H9 (cell line): Measurements from ENCODE around the gene BEGAIN. TPM values are rescaled to one million over a fixed set of nuclear protein-coding genes. Genes with fewer than 3 reads are reported as not detected.

ENCODE experiments used
- DNase-seq: peaks from one replicate; pipeline ENCODE4 v3.0.0-alpha.2; 2017
- H2AFZ ChIP-seq: one replicate; pipeline ENCODE4 v1.6.1; 2013; ENCODE audit warnings: mild to moderate bottlenecking, low read length, control low read depth, moderate library complexity
- H2AK5ac ChIP-seq: 2 replicates; pipeline ENCODE4 v1.6.1; 2013; ENCODE audit warnings: low read length, control low read depth, mixed read lengths; ENCODE audit not compliant: insufficient read length
- H2BK120ac ChIP-seq: one replicate; pipeline ENCODE4 v1.6.1; 2013; ENCODE audit warnings: low read depth, mild to moderate bottlenecking, low read length, control low read depth, inconsistent platforms; ENCODE audit not compliant: poor library complexity, severe bottlenecking
- H2BK12ac ChIP-seq: 2 replicates; pipeline ENCODE4 v1.6.1; 2013; ENCODE audit warnings: low read length, control low read depth, mixed read lengths, low read depth; ENCODE audit not compliant: insufficient read length
- H2BK15ac ChIP-seq: 2 replicates; pipeline ENCODE4 v1.6.1; 2013; ENCODE audit warnings: low read depth, low read length, control low read depth
- H2BK20ac ChIP-seq: one replicate; pipeline ENCODE4 v1.6.1; 2013; ENCODE audit warnings: low read depth, mild to moderate bottlenecking, low read length, control low read depth, inconsistent platforms; ENCODE audit not compliant: poor library complexity, severe bottlenecking
- H2BK5ac ChIP-seq: 2 replicates; pipeline ENCODE4 v1.6.1; 2013; ENCODE audit warnings: low read length, control low read depth, mixed read lengths; ENCODE audit not compliant: insufficient read length
- H3K14ac ChIP-seq: 2 replicates; pipeline ENCODE4 v1.6.1; 2013; ENCODE audit warnings: low read length, control low read depth; ENCODE audit not compliant: insufficient read depth
- H3K18ac ChIP-seq: 2 replicates; pipeline ENCODE4 v1.6.1; 2013; ENCODE audit warnings: low read depth, mild to moderate bottlenecking, mixed read lengths, low read length, control low read depth; ENCODE audit not compliant: insufficient read length
- H3K23ac ChIP-seq: 2 replicates; pipeline ENCODE4 v1.6.1; 2013; ENCODE audit warnings: low read length, control low read depth, mixed read lengths, low read depth; ENCODE audit not compliant: insufficient read length
- H3K23me2 ChIP-seq: 2 replicates; pipeline ENCODE4 v1.6.1; 2013; ENCODE audit warnings: low read depth, mild to moderate bottlenecking, mixed read lengths, low read length, control low read depth; ENCODE audit not compliant: insufficient read length, poor library complexity, severe bottlenecking
- H3K27ac ChIP-seq: 2 replicates; pipeline ENCODE4 v1.5.1; 2013; ENCODE audit warnings: low read length, control low read depth, mixed read lengths, low read depth; ENCODE audit not compliant: insufficient read length
- H3K27me3 ChIP-seq: 2 replicates; pipeline ENCODE4 v1.6.1; 2013; ENCODE audit warnings: low read length, control low read depth, inconsistent platforms; ENCODE audit not compliant: insufficient read depth
- H3K4ac ChIP-seq: 2 replicates; pipeline ENCODE4 v1.6.1; 2013; ENCODE audit warnings: low read depth, mild to moderate bottlenecking, control low read depth, inconsistent platforms, low read length, moderate library complexity
- H3K4me1 ChIP-seq: 2 replicates; pipeline ENCODE4 v1.6.1; 2013; ENCODE audit warnings: low read length, control low read depth, inconsistent platforms; ENCODE audit not compliant: insufficient read depth
- H3K4me2 ChIP-seq: 2 replicates; pipeline ENCODE4 v1.6.1; 2013; ENCODE audit warnings: low read length, control low read depth, mixed read lengths; ENCODE audit not compliant: insufficient read length, insufficient read depth
- H3K56ac ChIP-seq: 2 replicates; pipeline ENCODE4 v1.6.1; 2013; ENCODE audit warnings: low read depth, mild to moderate bottlenecking, mixed read lengths, low read length, control low read depth; ENCODE audit not compliant: insufficient read length
- H3K79me1 ChIP-seq: 2 replicates; pipeline ENCODE4 v1.6.1; 2013; ENCODE audit warnings: low read depth, mild to moderate bottlenecking, moderate library complexity, low read length, control low read depth, inconsistent platforms; ENCODE audit not compliant: insufficient read depth, poor library complexity, severe bottlenecking
- H3K79me2 ChIP-seq: 2 replicates; pipeline ENCODE4 v1.6.1; 2013; ENCODE audit warnings: low read length, control low read depth, inconsistent platforms; ENCODE audit not compliant: insufficient read depth
- H3K9ac ChIP-seq: 2 replicates; pipeline ENCODE4 v1.6.1; 2013; ENCODE audit warnings: low read length, control low read depth, mixed read lengths; ENCODE audit not compliant: insufficient read length; ENCODE audit errors: extremely low read depth
- H3K9me3 ChIP-seq: one replicate; pipeline ENCODE4 v1.6.1; 2013; ENCODE audit warnings: low read depth, low read length, inconsistent platforms; ENCODE audit not compliant: control insufficient read depth
- H3T11ph ChIP-seq: one replicate; pipeline ENCODE4 v1.6.1; 2013; ENCODE audit warnings: mild to moderate bottlenecking, low read length, control low read depth, inconsistent platforms
- H4K20me1 ChIP-seq: one replicate; pipeline ENCODE4 v1.6.1; 2013; ENCODE audit not compliant: control insufficient read depth, insufficient read length, insufficient read depth
- H4K5ac ChIP-seq: 2 replicates; pipeline ENCODE4 v1.6.1; 2013; ENCODE audit warnings: low read depth, mild to moderate bottlenecking, mixed read lengths, low read length, control low read depth; ENCODE audit not compliant: insufficient read length
- H4K8ac ChIP-seq: replicated peaks from 2 replicates; pipeline ENCODE4 v1.6.1; 2013; ENCODE audit warnings: low read length, control low read depth, mixed read lengths, low read depth; ENCODE audit not compliant: insufficient read length
- H4K91ac ChIP-seq: 2 replicates; pipeline ENCODE4 v1.6.1; 2013; ENCODE audit warnings: low read depth, mild to moderate bottlenecking, moderate library complexity, mixed read lengths, low read length, control low read depth; ENCODE audit not compliant: insufficient read length
- H3K27ac Mint-ChIP-seq, 3 experiments: 2 replicates in 2 of 3; 3 replicates in 1 of 3; pipeline ENCODE4 v1.8.0; 2020 to 2021; ENCODE audit warnings: mixed read lengths in 3 of 3, mild to moderate bottlenecking in 1 of 3, moderate library complexity in 1 of 3
- H3K27me3 Mint-ChIP-seq: 2 replicates; pipeline ENCODE4 v1.8.0; 2021; ENCODE audit warnings: low read depth, mild to moderate bottlenecking, moderate library complexity, mixed read lengths
- H3K36me3 Mint-ChIP-seq, 3 experiments: 2 replicates in 2 of 3; 3 replicates in 1 of 3; pipeline ENCODE4 v1.8.0; 2020 to 2021; ENCODE audit warnings: low read depth in 3 of 3, mixed read lengths in 3 of 3; ENCODE audit not compliant: insufficient read depth in 1 of 3
- H3K4me1 Mint-ChIP-seq, 2 experiments: 2 replicates each; pipeline ENCODE4 v1.8.0; 2020; ENCODE audit warnings: mixed read lengths in 2 of 2
- H3K4me3 Mint-ChIP-seq, 2 experiments: 2 replicates in 1 of 2; 3 replicates in 1 of 2; pipeline ENCODE4 v1.8.0; 2020 to 2021; ENCODE audit warnings: mild to moderate bottlenecking in 2 of 2, mixed read lengths in 2 of 2, moderate library complexity in 1 of 2
- H3K9me3 Mint-ChIP-seq, 2 experiments: 2 replicates in 1 of 2; 3 replicates in 1 of 2; pipeline ENCODE4 v1.8.0; 2020; ENCODE audit warnings: mild to moderate bottlenecking in 2 of 2, mixed read lengths in 2 of 2, moderate library complexity in 1 of 2
- CTCF ChIP-seq: fragments of 200-600 bp; sonication (generic); conservative IDR thresholded peaks from 3 replicates; pipeline ENCODE4 v1.8.0; 2021; ENCODE audit warnings: antibody characterized with exemption, mild to moderate bottlenecking
- WGBS: extraction: QIAGEN DNeasy Blood & Tissue Kit; methylation state at CpG from one replicate; pipeline ENCODE4 v1.1.7; 2013; ENCODE audit warnings: missing lambda C conversion rate, low lambda C conversion rate, mixed read lengths; ENCODE audit not compliant: insufficient read length; ENCODE audit errors: extremely low coverage; 5-methylcytosine and 5-hydroxymethylcytosine counted together
- total RNA-seq: library from RNA; stranded (reverse); gene quantifications from 2 replicates; pipeline ENCODE4 v1.2.1, GENCODE V29; 2021

BEGAIN gene
- total RNA-seq, 1 experiment from 2014 or later: 2.6 TPM

- no peaks in the 10 kb centered on the region for H3K27me3 ChIP-seq
- no peak overlapping the region for H3K4ac ChIP-seq
- H3K18ac ChIP-seq: no peak overlapping the region
- no peaks in the 10 kb centered on the region for H3K79me1 ChIP-seq
- H3T11ph ChIP-seq: no peak overlapping the region
- peaks cover 6% of the 10 kb centered on the region for H3K27me3 Mint-ChIP-seq
- DNase-seq: peak; percentile 19
- H4K91ac ChIP-seq: no peak overlapping the region
- H3K23me2 ChIP-seq: no peaks in the 10 kb centered on the region
- H4K20me1 ChIP-seq: no peaks in the 10 kb centered on the region
- TF ChIP-seq CTCF: no peak
- H2BK5ac ChIP-seq: no peak overlapping the region
- no peak overlapping the region for H3K23ac ChIP-seq
- no peaks in the 10 kb centered on the region; a peak in 1 of 7 replicates for H3K36me3 Mint-ChIP-seq
- no peak overlapping the region for H3K27ac Mint-ChIP-seq
- H3K4me1 ChIP-seq: no peaks in the 10 kb centered on the region
- no peaks in the 10 kb centered on the region for H3K9me3 Mint-ChIP-seq
- H2BK120ac ChIP-seq: no peak overlapping the region
- H3K56ac ChIP-seq: no peak overlapping the region
- H4K5ac ChIP-seq: no peak overlapping the region
- no peak overlapping the region for H2AK5ac ChIP-seq
- H3K9me3 ChIP-seq: no peaks in the 10 kb centered on the region
- H3K27ac ChIP-seq: no peak overlapping the region
- no peak overlapping the region for H3K4me2 ChIP-seq
- peaks cover 6 to 8% of the 10 kb centered on the region in 2 experiments; a peak in 3 of 4 replicates for H3K4me1 Mint-ChIP-seq
- H3K79me2 ChIP-seq: no peaks in the 10 kb centered on the region
- no peak overlapping the region for H2AFZ ChIP-seq
- no peak overlapping the region for H3K4me3 Mint-ChIP-seq
- no peak overlapping the region for H2BK20ac ChIP-seq
- no peak overlapping the region for H2BK15ac ChIP-seq
- H4K8ac ChIP-seq: no peak overlapping the region
- no peak overlapping the region for H3K9ac ChIP-seq
- H3K14ac ChIP-seq: no peak overlapping the region; the same call in 1 of the 2 replicates
- no CpG with 5 or more reads among the region's 19 CpGs for WGBS
- no peak overlapping the region for H2BK12ac ChIP-seq
Observed at GRCh38 chr14:100608586-100609330, 21.5 kb upstream of the BEGAIN start.
